Measurements from ENCODE around the gene CRYGB. TPM values are rescaled to one million over a fixed set of nuclear protein-coding genes. Genes with fewer than 3 reads are reported as not detected.

Gene CRYGB
- total RNA-seq, 1 experiment from 2014 or later, result not detected

- Histone ChIP-seq H3K4me2 (ENCODE audit: low read length) (no peak overlapping the region), H3K9me3 (ENCODE audit: control insufficient read depth in 1 of 2, insufficient read depth in 1 of 2, low read depth in 1 of 2, low read length in 2 of 2) (no peaks in the 10 kb centered on the region), H3K9me2 (ENCODE audit: insufficient read depth) (no peaks in the 10 kb centered on the region), H3K36me3 (ENCODE audit: control insufficient read depth in 1 of 2, insufficient read depth in 2 of 2, low read length in 2 of 2) (no peaks in the 10 kb centered on the region), H3K79me2 (ENCODE audit: insufficient read depth, low read length) (no peaks in the 10 kb centered on the region), H3K4me3 (replicated peaks in 1 of 2; ENCODE audit: low read depth in 1 of 2, low read length in 2 of 2) (no peak overlapping the region), H4K20me1 (ENCODE audit: insufficient read depth) (no peaks in the 10 kb centered on the region), H3K9ac (ENCODE audit: low read length) (no peak overlapping the region), H2AFZ (ENCODE audit: low read depth, low read length, poor library complexity, severe bottlenecking) (no peak overlapping the region), H3K27me3 (ENCODE audit: insufficient read depth, low read length) (no peaks in the 10 kb centered on the region), H3K4me1 (ENCODE audit: control insufficient read depth in 1 of 2, insufficient read depth in 2 of 2, low read length in 2 of 2) (peaks cover 6 to 9% of the 10 kb centered on the region in 2 experiments; a peak in 3 of 4 replicates), H3K27ac (ENCODE audit: low read depth, low read length) (no peak overlapping the region)
- BruUV-seq (replicated peaks), result no TSS peak
- ChIA-PET RAD21 (ENCODE audit: low non-redundant PET in 1 of 2, low total read pairs in 2 of 2, uncharacterized antibody in 2 of 2, unreplicated experiment in 2 of 2) (no interaction called here), CTCF (no interaction called here), POLR2A (no interaction called here)
- TF ChIP-seq FOSL1 (IDR thresholded peaks at IDR 0.05; ENCODE audit: low read depth) (no peak), JUND (IDR thresholded peaks at IDR 0.05) (no peak), TCF7L2 (IDR thresholded peaks at IDR 0.05; ENCODE audit: borderline replicate concordance, extremely low read depth, insufficient read depth, insufficient read length) (no peak), EZH2 (IDR thresholded peaks at IDR 0.05) (no peak), YY1 (IDR thresholded peaks at IDR 0.05; ENCODE audit: extremely low read depth, insufficient replicate concordance, low read depth, low read length) (no peak), POLR2AphosphoS5 (IDR thresholded peaks at IDR 0.05; ENCODE audit: low read depth, low read length) (no peak), EGR1 (IDR thresholded peaks at IDR 0.05; ENCODE audit: low read depth) (no peak), ZNF274 (IDR thresholded peaks at IDR 0.05; ENCODE audit: low read depth, low read length) (no peak), POLR2A (IDR thresholded peaks at IDR 0.05; ENCODE audit: borderline replicate concordance, extremely low read depth, insufficient read depth, insufficient read length) (no peak), EZH2phosphoT487 (IDR thresholded peaks at IDR 0.05; ENCODE audit: borderline replicate concordance) (no peak), MAX (IDR thresholded peaks at IDR 0.05) (no peak), RAD21 (IDR thresholded peaks at IDR 0.05; ENCODE audit: low read depth) (no peak), ELF1 (IDR thresholded peaks at IDR 0.05; ENCODE audit: borderline replicate concordance, low read depth) (no peak)
- TF ChIP-seq, protein P1, sequence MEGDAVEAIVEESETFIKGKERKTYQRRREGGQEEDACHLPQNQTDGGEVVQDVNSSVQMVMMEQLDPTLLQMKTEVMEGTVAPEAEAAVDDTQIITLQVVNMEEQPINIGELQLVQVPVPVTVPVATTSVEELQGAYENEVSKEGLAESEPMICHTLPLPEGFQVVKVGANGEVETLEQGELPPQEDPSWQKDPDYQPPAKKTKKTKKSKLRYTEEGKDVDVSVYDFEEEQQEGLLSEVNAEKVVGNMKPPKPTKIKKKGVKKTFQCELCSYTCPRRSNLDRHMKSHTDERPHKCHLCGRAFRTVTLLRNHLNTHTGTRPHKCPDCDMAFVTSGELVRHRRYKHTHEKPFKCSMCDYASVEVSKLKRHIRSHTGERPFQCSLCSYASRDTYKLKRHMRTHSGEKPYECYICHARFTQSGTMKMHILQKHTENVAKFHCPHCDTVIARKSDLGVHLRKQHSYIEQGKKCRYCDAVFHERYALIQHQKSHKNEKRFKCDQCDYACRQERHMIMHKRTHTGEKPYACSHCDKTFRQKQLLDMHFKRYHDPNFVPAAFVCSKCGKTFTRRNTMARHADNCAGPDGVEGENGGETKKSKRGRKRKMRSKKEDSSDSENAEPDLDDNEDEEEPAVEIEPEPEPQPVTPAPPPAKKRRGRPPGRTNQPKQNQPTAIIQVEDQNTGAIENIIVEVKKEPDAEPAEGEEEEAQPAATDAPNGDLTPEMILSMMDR (IDR thresholded peaks at IDR 0.05 in 2 of 3, conservative IDR thresholded peaks at IDR 0.05 in 1 of 3; ENCODE audit: borderline replicate concordance in 1 of 3, insufficient read depth in 1 of 3, low read depth in 2 of 3, low read length in 2 of 3), result no peak
- intact Hi-C loops (cut with micrococcal nuclease), result no loop called here
- DNase-seq (ENCODE audit: low read depth, low spot score) (no peak), ATAC-seq (no peak)
These were observed 37.6 kb upstream of the CRYGB start for GRCh38 chr2:208183526-208183925.
